ENCODE results near the gene TAF6L. TPM values are rescaled to one million over a fixed set of nuclear protein-coding genes. Genes with fewer than 3 reads are reported as not detected.

Gene TAF6L
- total and polyA plus RNA-seq, 2 donors (not counting 3 experiments of a cell fraction or from before 2014, with no cell fraction given) = 28.9 to 33.3 TPM

DNA sequence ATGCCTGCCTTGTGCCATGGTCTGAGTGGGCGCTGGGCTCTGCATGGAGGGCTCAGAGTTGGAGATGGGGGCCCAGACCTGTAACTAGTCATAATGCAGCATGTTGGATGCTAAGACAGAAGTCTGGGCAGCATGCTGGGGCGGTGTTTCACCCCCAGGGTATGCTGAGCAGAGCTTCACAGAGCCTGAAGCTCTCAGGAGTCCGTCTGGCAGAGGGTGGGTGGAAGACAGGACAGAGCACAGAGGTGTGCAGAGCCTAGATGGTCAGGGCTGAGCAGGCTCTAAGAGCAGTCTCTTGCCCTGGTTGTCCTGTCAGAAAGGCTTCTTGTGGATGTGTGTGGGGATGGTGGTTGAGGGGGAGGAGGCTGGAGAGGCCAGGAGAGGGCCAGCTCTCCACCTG, 7.2 kb downstream of the TAF6L start:
- FAIRE-seq (no peak), DNase-seq (ENCODE audit: low read depth, low spot score) (no peak)
- no peaks in the 10 kb centered on the region for H3K27me3 ChIP-seq (ENCODE audit: control insufficient read depth in 2 of 2, insufficient read depth in 2 of 2, low read length in 2 of 2)
- POLR2A ChIA-PET = no interaction called here
- CTCF ChIA-PET = interaction anchor here (5.2 kb wide), 1 partner anchor 7 kb away, joined by 41 read pairs; no protein-coding TSS in a partner anchor
- dilution Hi-C loops (cut with MboI; ENCODE audit: extremely low pct_ligation_motif_present, low sequenced_read_pairs) (no loop called here), intact Hi-C loops (cut with micrococcal nuclease) (no loop called here)
- peaks cover 0 to 25% of the 10 kb centered on the region in 2 experiments for H3K36me3 ChIP-seq (ENCODE audit: control insufficient read depth in 2 of 2, extremely low read depth in 1 of 2, insufficient read depth in 2 of 2, low read length in 2 of 2)
- H3K9ac ChIP-seq (replicated peaks; ENCODE audit: extremely low read depth, insufficient read depth, low read length) = no peak overlapping the region
- no peaks in the 10 kb centered on the region for H4K20me1 ChIP-seq (replicated peaks; ENCODE audit: control insufficient read depth, extremely low read depth, insufficient read depth, low read length)
- BruUV-seq (replicated peaks) = no TSS peak
- no peak overlapping the region for H3K4me2 ChIP-seq (ENCODE audit: insufficient read depth, low read length)
- no peak overlapping the region for H2AFZ ChIP-seq (ENCODE audit: low read depth, low read length)
- H3K4me3 ChIP-seq (replicated peaks in 1 of 3; ENCODE audit: insufficient read depth in 1 of 3, low read depth in 1 of 3, low read length in 3 of 3) = no peak overlapping the region
- no peak for TF ChIP-seq EZH2 (IDR thresholded peaks at IDR 0.05; ENCODE audit: borderline replicate concordance, low read depth, low read length, severe bottlenecking)
- no peaks in the 10 kb centered on the region for H3K9me1 ChIP-seq (replicated peaks; ENCODE audit: control insufficient read depth, extremely low read depth, insufficient read depth, low read length)
- no peak overlapping the region for H3K27ac ChIP-seq (ENCODE audit: insufficient read depth, low read depth, low read length)
- H3K9me3 ChIP-seq (replicated peaks; ENCODE audit: control insufficient read depth, insufficient read depth, low read length) = no peaks in the 10 kb centered on the region
- no peaks in the 10 kb centered on the region for H3K79me2 ChIP-seq (ENCODE audit: control insufficient read depth, insufficient read depth, low read length)
- no peaks in the 10 kb centered on the region for H3K4me1 ChIP-seq (ENCODE audit: control insufficient read depth, extremely low read depth, insufficient read depth, low read length)

DNA sequence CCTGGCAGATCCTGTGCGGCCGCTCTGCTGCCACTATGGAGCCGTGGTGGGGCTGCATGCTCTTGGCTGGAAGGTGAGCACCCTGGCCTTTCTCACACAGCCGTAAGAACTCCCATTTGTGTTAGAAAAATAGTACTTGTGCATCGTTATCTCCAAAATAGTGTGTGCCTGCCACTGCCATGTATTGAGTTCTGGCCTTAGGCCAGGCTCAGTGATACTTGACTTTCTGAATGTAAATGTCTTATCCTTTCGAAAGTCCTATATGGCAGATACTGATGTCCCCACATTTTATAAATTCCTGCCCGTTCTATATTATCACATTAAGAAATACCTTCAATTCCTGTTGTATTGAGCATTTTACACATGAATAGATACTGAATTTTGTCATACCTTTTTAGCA, 11.6 kb downstream of the TAF6L start:
- CTCF ChIA-PET = no interaction called here
- POLR2A ChIA-PET = no interaction called here
- Histone ChIP-seq H3K4me1 (ENCODE audit: control insufficient read depth, extremely low read depth, insufficient read depth, low read length) (peaks cover 6% of the 10 kb centered on the region), H2AFZ (ENCODE audit: low read depth, low read length) (no peak overlapping the region), H3K9me1 (replicated peaks; ENCODE audit: control insufficient read depth, extremely low read depth, insufficient read depth, low read length) (no peaks in the 10 kb centered on the region), H3K36me3 (ENCODE audit: control insufficient read depth in 2 of 2, extremely low read depth in 1 of 2, insufficient read depth in 2 of 2, low read length in 2 of 2) (peaks cover 0 to 15% of the 10 kb centered on the region in 2 experiments), H3K4me2 (ENCODE audit: insufficient read depth, low read length) (no peak overlapping the region), H3K9ac (replicated peaks; ENCODE audit: extremely low read depth, insufficient read depth, low read length) (no peak overlapping the region), H4K20me1 (replicated peaks; ENCODE audit: control insufficient read depth, extremely low read depth, insufficient read depth, low read length) (no peaks in the 10 kb centered on the region), H3K79me2 (ENCODE audit: control insufficient read depth, insufficient read depth, low read length) (peaks cover under 1% of the 10 kb centered on the region), H3K4me3 (replicated peaks in 1 of 3; ENCODE audit: insufficient read depth in 1 of 3, low read depth in 1 of 3, low read length in 3 of 3) (no peak overlapping the region), H3K9me3 (replicated peaks; ENCODE audit: control insufficient read depth, insufficient read depth, low read length) (no peaks in the 10 kb centered on the region), H3K27me3 (ENCODE audit: control insufficient read depth in 2 of 2, insufficient read depth in 2 of 2, low read length in 2 of 2) (no peaks in the 10 kb centered on the region), H3K27ac (ENCODE audit: insufficient read depth, low read depth, low read length) (no peak overlapping the region)
- TF ChIP-seq POLR2AphosphoS5 (IDR thresholded peaks at IDR 0.05; ENCODE audit: insufficient read depth, low read depth, low read length) = no peak
- TF ChIP-seq, protein P1, sequence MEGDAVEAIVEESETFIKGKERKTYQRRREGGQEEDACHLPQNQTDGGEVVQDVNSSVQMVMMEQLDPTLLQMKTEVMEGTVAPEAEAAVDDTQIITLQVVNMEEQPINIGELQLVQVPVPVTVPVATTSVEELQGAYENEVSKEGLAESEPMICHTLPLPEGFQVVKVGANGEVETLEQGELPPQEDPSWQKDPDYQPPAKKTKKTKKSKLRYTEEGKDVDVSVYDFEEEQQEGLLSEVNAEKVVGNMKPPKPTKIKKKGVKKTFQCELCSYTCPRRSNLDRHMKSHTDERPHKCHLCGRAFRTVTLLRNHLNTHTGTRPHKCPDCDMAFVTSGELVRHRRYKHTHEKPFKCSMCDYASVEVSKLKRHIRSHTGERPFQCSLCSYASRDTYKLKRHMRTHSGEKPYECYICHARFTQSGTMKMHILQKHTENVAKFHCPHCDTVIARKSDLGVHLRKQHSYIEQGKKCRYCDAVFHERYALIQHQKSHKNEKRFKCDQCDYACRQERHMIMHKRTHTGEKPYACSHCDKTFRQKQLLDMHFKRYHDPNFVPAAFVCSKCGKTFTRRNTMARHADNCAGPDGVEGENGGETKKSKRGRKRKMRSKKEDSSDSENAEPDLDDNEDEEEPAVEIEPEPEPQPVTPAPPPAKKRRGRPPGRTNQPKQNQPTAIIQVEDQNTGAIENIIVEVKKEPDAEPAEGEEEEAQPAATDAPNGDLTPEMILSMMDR (IDR thresholded peaks at IDR 0.05; ENCODE audit: extremely low read depth in 1 of 2, insufficient read depth in 1 of 2, low read depth in 1 of 2, low read length in 2 of 2) = no peak
- intact Hi-C loops (cut with micrococcal nuclease) = no loop called here
- FAIRE-seq (no peak), DNase-seq (ENCODE audit: low read depth, low spot score) (no peak)
- no TSS peak for BruUV-seq (replicated peaks)
- dilution Hi-C loops (cut with MboI; ENCODE audit: extremely low pct_ligation_motif_present, low sequenced_read_pairs) = no loop called here
